NCI-H128 (cell line): ENCODE measurements around the gene ADAMTS2.
"Not testable (repeated sequence)": the region's sequence is repeated elsewhere in the genome, so short reads cannot be mapped to it uniquely, and the experiment has no call there.

Experiments
- DNase-seq: peaks from one replicate; lab custom pipeline; 2025; ENCODE audit not compliant: unreplicated experiment; lab: John Stamatoyannopoulos, UW

Gene ADAMTS2

DNA sequence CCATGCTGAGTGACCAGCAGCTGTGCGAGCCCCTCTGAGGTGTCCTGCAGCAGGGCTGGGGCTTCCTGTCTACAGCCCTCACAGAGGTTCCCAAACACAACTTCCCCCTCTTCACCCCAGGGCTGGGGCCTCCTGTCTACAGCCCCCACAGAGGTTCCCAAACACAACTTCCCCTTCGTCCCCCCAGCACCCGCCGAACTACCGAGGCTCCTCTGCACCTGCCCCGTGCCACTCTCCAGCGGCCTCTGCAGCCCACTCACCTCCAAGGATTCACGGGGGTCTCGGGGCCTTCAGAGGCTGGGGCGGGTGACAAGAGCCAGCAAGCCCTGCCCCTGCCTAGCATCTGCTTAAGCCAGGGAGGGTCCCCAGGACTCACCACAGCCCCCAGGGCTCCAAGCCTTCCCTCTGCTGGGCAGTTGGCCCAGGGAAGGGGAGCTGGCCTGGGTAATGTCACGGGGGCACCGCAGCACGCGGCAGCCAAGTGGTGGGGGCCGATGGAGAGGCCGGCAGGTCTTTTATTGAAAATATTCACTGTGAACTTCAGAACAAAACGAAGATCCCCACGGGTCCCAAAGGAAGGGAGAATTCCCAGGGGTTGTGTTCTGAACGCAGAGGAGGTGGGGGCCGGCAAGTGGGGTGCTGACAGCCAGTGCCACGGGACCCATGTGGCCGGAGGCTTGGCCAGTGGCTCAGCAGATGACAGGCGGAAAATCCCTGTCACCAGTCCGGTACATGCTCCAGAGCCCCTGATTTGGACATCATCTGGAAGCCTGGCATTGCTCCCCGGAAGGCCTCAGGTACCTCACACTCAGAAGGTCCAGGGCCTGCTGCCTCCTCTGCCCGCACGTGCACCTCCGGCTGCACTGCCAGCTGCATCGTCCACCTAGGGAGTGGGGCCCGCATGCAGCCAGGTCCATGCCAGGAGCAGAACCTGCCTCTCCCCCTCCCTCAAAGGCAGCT lies 125.3 kb downstream of the ADAMTS2 start:
- DNase-seq = no peak

DNA sequence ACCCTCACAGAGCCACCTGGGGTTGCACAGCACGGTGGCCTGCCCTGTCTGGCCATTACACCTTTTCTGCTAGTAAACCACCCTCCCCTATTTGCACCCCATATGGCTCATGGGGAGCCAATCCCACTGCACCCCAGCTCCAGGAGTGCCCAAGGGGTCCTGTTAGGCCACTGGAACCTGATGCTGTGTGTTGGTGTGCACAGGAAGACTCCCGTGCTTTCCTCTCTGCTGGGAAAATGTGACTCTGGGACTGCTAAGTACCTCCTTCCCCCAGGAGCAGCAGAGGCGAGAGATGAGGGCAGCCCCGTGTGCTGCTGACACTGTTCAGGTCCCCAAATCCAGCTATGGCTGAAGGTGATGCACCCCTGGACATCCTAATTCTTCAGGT lies 126.3 kb downstream of the ADAMTS2 start:
- DNase-seq = no peak

DNA sequence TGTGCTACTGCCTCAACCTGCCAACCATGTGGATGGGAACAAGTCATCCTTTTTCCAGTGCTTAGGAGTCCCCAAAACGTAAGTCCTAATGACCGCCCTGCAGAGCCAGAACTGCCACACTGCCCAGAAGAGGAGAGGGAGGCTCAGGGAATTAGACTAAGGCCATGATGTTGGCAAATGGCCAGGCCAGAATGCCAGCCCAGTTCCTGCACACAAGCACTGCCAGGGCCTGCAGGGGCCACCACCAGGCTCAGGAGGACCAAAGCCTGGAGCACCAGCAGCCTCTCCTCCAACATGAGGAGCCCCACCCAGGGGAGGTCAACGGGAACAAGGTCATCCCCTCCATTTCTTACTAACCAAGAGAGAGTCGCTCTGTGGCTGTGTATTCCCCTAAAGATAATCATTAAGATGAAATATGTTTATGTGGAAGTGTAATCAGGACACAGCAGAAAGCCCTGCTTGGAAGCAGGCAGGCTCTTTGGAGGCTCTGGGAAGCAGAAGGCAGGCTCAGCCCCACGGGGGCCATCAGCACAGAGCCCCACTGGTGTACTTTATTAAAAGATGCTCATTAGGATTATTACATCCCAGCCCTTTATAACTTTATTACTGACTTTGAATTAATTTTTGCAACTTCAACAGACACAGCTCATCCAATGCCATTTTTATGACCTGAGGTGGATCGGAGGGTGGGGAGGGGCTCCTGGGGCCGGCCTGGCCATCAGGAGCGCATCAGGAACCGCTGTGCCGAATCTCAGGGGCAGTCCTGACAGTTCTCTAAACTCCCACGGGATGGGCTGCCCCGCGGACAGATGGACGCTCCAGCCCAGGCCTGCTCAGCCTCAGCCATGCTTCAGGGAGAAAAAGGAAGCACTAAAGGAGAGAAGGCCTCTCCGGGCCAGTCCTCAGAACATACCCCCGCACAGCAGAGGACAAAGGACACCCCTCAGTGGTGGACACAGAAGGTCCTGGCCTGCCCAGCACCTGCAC lies 127.0 kb downstream of the ADAMTS2 start:
- no peak for DNase-seq

DNA sequence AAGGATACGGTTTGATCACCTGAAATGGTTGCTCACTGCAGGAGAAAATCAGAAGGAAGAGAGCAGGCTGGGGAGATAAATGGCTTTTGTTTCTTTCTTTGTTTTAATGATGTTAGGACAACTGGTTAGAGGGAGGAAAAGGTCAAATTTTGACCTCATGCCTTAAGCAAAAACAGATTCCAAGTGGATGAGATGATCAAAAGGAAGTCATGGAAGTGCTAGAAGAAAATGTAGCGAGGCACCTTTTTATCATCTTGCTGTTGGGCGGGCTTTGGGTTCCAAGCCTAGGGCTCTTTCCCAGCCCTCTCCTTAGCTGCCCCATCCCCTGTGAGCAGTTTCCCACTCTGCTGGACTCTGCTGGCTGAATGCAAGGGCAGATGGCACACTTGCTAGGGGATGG lies 127.9 kb downstream of the ADAMTS2 start:
- no peak for DNase-seq

DNA sequence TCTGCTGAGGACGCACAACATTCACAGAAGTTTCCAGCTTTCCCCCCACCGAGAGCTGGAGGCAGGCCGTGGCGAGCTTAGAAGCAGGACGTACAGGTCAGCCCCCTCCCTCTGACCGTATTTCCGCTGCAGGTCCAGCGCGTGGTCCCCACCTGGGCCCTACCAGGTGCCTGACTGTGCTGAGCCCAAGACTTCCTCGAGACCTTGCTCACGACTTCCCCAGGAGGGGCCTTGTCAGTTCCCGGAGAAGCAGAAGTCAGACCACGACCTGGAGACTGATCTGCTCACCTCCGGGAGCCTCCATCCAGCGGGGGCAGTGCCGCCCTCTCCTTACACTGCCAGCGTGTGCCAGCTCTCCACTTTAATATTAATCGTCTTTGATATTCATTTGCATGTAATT lies 128.9 kb downstream of the ADAMTS2 start:
- DNase-seq = not testable (repeated sequence)

DNA sequence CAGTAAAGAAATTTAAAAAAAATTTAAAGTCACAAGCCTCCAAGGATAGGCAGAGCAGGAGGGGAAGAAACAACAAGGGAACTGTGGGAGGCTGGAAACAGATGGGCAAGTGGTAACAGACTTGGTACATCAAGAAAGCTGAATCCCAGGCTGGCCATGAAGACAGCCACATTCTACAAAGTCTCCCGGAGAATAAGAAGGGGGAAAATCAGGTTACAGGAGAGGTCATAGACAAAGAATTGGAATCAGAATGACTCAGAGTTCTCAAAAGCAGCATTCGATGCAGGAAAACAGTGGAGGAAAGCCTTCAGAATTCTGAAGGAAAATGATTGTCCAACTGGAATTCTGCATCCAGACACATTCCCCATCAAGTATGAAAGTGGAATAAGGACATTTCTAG lies 129.7 kb downstream of the ADAMTS2 start:
- no peak for DNase-seq

DNA sequence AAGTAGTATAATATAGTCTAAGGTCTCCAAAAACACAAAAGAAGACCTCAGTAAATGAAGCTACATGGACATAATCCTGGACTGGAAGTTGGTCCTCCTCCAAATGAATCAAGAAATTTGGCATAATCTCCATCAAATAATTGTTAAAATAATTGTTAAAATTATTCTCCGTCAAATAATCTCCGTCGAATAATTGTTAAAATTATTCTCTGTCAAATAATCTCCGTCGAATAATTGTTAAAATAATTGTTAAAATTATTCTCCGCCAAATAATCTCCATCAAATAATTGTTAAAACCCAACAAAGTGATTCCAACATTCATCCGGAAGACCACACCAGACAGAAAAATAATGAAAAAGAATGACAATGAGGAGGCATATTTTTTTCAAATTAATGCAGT lies 130.6 kb downstream of the ADAMTS2 start:
- DNase-seq = no peak

DNA sequence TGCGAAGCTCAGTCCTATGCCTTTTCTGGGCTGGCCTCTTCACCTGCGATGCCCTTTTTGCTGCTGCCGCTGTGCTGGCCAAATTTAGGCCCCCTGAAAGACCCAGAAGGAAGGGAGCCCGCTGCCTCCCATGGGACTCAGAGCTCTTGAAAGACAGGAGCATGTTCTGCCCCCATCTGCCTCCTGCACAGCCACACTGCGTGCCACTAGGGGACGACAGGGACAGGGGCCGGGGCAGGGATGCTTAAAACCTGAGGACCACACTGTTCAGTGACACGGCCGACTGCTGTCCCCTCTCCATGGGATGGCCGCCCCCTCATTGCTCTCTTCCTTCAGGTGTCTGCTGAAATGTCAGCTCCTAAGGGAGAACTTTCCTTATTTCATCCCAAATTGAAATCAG lies 132.4 kb downstream of the ADAMTS2 start:
- DNase-seq = no peak

DNA sequence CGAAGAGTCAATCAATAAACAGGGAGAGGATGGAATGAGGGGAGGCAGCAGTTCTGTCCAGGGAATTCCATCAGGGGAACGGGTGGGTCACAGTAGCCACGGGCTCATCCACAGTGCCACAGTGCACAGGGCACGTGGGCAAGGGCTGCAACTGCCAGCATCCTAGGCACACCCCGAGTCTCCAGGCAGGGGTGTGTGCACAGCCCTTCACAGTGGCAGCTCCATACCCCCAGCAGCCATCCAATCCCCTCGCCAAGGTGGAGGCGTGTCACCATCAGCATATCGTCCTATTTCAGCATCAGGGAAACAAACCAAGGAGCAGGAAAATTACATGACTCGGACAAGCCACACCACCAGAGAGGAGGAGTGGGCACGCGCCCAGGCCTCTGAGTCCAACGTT lies 133.6 kb downstream of the ADAMTS2 start:
- DNase-seq = no peak

DNA sequence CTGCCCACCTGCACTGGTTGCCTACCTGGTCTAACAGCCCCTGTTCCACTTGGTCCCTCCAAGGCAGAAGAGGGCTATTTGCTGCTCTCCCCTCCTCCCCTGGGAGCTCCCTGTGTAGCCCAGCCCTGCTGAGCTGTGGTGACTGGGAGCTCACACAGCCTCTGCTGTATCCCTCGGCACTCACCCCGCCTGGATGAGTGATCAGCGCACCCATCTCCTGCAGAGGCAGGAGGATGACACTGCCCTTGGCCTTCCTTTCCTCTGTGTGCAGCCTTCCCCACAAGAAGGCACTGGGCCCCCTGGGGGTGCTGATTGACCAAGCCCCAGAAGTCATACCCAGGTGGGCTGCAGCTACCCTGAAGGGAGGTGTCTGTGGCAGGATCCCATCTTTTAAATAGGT lies 134.2 kb downstream of the ADAMTS2 start:
- DNase-seq = no peak

DNA sequence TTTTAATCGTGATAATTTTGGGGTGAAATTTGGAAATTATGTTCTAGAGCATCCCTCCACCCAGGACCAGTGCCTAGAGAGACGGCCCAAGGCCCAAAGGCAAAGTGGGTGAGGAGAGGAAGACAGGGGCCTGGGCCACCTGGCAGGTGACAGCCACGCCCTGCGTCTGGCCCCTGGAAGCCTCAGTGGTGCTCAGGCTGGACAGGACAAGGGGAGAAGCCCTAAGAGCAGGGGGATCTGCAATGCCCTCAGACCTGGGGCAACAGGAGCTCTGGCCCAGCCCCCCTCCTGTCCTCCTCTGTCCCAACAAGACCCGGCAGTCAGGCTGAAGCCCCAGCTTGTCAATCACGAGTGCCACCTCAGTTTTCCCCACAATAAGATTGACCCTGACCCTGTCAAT lies 134.8 kb downstream of the ADAMTS2 start:
- DNase-seq = no peak

DNA sequence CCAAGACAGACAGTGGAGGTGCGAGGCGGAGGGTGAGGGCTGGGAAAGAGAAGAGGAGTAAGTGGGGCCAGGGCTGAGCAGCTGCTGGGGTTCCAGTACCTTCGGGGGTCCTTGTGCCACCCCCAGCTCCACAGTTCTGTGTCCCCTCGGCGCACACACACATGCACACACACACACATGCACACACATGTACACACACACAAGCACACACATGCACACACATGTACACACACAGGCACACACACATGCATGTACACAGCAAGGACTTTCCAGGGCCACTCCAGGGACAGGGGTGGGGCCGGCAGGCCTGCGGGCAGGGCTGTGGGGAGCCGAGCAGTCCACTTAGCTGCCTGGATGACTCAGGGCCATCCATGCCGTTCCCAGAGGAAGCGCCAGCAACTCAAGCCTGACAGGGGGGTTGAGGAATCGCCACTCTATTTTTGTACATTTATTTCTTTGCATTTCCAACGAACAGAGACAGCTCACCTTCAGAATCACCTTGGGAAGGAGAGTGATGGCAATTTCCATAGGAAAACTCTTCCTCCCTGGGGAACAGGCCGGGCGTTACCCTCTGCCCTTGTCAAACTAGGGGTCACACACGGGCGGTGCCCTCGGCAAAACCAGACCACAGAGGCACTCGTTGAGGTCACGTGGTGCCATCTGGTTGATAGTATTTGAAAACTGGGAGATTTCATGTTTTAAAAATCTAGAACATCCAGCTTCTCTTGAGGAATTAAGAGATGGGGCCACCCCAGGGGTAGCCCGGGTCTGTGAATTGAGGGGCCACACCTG lies 135.7 kb downstream of the ADAMTS2 start:
- no peak for DNase-seq

DNA sequence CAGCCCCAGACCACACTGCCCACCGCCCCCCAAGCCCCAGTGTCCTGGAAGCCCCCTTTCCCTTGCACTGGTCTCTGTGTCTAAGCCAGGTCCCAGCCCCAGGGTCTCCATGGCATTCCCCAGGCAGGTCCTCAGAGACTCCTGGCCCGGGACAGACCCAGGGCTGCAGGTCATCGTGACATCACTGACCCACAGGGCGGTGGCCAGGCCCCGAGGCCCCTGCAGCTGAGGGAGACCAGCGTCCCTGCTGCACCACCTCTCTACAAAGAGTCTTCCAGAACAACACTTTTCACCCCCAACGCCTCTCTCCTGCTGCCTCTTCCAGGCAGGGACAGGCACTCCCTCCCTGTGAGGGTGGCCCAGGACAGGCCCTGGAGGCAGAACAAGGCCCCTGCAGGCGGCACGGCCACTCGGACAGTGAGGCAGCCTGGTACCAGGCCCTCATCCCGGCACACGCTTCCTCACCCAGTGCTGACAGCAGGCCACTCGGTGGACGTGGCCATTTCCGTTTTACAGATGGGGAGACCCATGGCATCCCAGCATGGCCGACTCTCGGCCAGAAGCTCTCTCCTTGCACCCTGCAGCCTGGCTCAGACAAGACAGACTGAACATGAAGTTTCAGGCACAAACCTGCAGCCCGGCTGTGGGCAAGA lies 136.4 kb downstream of the ADAMTS2 start:
- no peak for DNase-seq

DNA sequence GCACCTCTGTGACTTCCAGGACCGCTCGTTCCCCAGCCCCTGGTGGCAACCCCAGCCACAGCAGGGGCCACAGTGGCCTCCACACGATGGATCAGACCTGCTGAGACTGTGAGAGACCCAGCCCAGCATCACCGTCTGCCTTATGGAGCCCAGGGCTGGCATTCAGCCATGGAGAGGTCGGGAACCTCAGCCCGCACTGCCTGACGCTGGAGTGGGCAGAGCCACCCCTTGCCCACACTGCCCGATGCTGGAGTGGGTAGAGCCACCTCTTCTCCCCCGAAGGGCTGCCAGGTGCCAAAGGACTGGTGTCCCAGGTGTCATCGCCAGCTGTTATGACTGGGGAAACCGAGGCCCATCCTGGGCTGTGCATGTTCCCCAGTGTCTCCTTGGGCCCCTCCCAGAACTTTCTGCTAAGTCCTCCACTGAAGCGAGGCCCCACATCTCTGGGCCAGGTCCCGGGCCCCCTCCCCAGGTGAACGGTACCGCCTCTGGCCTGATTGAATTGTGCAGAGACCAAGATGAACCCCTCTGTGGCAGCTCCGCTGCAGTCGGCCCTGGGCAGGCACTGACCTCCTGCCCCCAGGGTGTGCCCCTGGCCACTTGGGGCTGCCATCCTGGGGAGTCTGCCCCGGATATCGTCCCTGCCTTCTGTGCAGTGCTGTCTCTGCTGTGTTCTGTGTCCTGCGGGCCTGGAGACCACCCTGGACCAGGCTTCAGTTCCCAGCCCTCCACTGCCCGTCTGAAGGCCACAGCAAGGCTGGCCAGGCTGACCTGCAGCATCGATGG lies 137.1 kb downstream of the ADAMTS2 start:
- no peak for DNase-seq

DNA sequence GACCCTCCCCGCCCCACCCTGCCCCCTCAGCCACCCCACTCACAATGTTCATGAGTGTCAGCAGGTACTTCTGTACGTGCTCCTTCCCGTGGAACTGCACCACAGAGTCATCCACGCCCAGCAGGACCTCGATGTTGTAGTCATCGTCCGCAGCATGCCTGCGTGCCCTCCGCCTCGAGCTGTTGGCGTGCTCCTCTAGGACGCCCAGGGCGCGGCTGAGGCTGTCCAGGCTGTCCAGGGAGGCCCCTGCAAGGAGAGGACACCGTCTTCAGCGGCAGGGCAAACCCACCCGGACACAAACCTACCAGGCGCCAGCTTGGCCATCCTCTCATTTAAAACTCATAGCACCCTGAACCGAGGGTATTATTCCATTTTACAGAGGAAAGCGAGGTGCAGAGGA lies 137.8 kb downstream of the ADAMTS2 start:
- no peak for DNase-seq

DNA sequence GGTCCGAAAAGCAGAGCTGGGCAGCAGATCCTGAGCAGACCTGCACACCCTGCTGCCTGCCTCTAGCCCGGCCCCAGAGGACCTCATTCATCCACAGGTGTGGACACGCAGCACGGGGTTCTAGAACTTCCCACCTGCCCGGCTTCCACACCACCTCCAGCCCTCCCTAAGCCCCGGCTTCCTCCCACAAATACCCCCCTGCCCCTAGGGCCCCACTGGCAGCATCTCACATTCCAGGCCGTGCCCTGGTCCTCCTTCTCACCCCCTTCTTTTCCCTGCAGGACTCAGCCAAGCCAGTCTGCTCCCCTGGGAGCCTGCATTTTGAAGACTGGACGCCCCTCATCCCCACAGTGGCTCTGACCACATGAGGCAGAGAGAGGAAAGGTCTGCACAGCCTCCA lies 138.9 kb downstream of the ADAMTS2 start:
- DNase-seq = no peak

DNA sequence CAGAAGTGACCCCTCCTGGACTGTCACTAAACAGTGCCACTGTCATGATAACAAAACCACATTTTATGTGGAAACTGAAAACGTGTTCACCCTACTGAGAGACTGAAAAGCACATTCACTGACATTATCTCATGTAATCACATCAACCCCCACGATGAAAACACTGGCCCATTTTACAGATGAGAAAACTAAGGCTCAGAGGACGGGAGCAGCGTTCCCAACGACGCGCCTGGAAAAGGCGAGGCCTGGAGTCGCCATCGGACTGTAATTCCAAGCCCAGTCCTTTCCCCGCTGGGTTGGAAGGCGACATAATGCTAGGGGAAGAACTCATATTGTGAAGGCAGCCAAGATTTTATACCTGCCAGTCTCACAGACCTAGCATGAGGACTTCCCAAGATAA lies 140.0 kb downstream of the ADAMTS2 start:
- no peak for DNase-seq

DNA sequence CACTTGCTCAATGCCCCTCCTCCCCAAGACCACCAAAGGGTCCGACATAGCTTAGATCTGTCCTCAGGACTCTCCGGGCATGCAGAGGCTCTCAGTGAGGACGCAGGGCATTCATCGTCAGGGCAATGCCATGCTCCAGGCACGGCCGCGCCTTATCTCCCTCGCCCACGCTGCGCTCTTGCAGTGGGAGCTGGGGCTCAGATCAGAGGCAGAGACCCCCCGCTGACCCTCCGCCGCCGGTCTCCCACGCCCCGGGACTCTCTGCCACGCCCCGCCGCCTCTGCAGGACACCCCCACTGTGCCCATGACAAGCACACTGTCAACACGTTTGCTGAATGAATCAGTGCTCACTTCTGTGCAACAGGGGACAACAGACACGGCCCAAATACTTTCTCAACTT lies 140.7 kb downstream of the ADAMTS2 start:
- DNase-seq = no peak

DNA sequence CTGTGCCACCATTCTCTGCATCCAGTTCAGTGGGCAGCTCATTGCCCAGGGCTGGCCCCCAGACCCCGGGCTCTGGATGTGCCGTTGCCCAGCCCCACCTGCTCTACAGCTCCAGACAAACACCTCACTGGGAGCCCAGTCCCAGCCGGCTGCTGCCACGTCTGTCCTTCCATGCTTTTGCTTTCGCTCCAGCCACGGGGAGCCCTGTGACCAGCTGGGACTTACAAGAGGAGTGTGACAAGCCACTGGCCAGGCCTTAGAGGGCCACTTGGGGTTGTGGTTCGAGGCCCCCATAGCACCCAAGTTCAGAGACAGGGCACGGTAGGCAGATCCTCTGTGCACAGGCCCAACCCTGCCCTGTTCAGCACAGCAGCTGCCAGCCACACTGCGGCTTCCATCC lies 142.0 kb downstream of the ADAMTS2 start:
- DNase-seq = no peak

DNA sequence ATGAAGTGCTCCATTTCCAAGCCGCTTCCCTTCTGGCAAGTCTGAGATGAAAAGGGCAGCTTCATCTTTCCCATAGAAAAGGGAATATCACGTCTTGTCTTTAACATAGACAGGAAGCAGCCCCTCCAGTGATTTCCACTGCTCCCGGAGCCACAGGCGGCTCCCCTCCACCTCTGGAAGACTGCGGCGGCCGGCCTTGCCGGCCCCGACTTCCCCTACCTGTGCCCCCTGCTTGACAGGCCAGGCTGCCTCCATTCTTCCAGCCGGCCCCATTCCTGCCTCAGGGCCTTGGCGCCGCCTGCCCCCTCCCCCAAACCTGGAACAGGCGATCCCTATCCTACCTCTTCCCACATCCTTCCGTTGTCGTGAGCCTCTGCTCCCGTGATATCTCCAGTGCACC lies 143.3 kb downstream of the ADAMTS2 start:
- no peak for DNase-seq
